Epithelial cell of alveolus of lung (primary cell): Measurements from ENCODE around the gene FAM83F. TPM values are rescaled to one million over a fixed set of nuclear protein-coding genes. Genes with fewer than 3 reads are reported as not detected.

Experiments used
- total RNA-seq: library from RNA; depleted of rRNA; stranded (reverse); fragments of >200 nt; gene quantifications from 2 replicates; pipeline ENCODE4 v1.2.1, GENCODE V29; 2015

The FAM83F gene
- 1.9 TPM in 1 of 2 replicates, not detected in the other for total RNA-seq

GRCh38 chr22:39994566-39995392, at the start of gene FAM83F:
FAM83F (plus strand) TSS chr22:39994954; CDS start chr22:39995043, 89 bp downstream.

GRCh38 chr22:39959640-39960447, 34.9 kb upstream of the FAM83F start, which contains the start of gene TMA7B:
TMA7B (plus strand) TSS chr22:39960397; CDS start chr22:39964375, 3,978 bp downstream.

Other genes starting within 250 kb of the FAM83F start
- gene ENTHD1, start 101.2 kb upstream of the FAM83F start, total RNA-seq, result not detected in 2 replicates
- 0.52 TPM in 1 of 2 replicates, not detected in the other for gene GRAP2, start 93.9 kb upstream of the FAM83F start, total RNA-seq
- not detected in 2 replicates for gene TMA7B, start 34.6 kb upstream of the FAM83F start, total RNA-seq
- gene TNRC6B, start 183.0 kb downstream of the FAM83F start, total RNA-seq, result 15.4 and 23.6 TPM in 2 replicates